Measurements from ENCODE around the gene RNF111.

The RNF111 gene

DNA sequence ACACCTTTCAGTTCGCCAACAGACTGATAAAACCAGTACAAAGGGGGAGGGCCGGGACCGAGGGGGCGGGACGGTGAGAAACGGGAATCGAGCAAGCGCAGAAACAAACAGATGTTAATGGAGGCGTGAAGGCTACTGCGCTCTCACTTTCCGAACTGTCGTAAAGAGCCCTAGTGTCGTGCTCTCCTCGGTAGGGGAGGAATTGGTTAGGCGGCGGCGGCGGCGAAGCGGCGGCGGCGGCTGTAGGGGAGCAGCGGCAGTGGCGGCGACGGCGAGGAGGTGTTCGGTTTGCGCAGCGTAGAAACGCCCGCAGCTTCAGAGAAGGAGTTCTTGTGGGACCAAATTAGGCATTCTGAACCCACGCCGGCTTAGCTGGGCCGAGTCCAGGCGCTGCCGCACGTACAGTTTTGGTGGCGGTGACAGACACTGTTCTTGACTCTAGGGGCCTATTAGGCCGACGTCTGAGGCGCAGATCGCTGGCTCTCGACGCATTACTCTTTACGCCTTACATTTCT is at the start of gene RNF111:
Gene RNF111 (plus strand): TSS at position 173 of the 515 bp plus-strand sequence. CDS start 43,160 bp downstream, outside the sequence.
- no peak for TF ChIP-seq CTCF (conservative IDR thresholded peaks at IDR 0.05; ENCODE audit: low read length)
- DNase-seq (ENCODE audit: low read depth), result peak; percentile 98
- peak within 1 kb of the TSS; percentile 95 for H3K4me3 ChIP-seq (ENCODE audit: low read length)

- DNase-seq (ENCODE audit: low read depth), result no peak
- no peak for TF ChIP-seq CTCF (conservative IDR thresholded peaks at IDR 0.05; ENCODE audit: low read length)
- H3K4me3 ChIP-seq (ENCODE audit: low read length), result no peak overlapping the region
Measured at GRCh38 chr15:58947179-58947578, 40.3 kb upstream of the RNF111 start.

DNA sequence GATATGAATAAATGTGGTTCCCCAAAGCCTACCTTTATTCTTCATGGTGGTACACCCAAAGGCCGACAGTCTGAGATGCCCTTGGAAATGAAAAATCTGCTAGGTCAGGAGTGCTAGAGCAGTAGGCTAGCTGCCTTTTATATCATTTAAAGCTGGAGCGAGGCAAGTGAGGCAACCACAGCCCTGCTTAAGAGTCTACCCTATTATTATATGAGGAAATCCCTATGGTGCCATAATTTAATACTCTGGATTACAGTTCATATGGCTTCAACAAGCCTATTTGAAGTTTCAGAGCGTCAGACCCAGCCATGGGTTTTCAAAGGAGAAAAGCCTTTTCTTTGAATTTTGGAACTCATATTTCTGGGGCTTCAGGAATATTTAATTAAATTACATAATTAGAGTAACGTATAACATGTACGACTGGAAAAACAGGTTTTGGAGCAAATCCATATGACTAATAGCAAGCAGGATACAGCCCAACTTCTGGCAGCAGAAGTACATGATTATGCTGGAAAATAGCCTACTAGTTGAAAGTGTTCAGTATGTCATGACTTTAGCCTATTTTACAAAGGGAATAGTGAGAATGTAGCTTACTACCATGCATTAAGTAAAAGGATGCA is 36.0 kb upstream of the RNF111 start:
- TF ChIP-seq CTCF (conservative IDR thresholded peaks at IDR 0.05; ENCODE audit: low read length), result no peak
- peak; percentile 79 for DNase-seq (ENCODE audit: low read depth)
- no peak overlapping the region for H3K4me3 ChIP-seq (ENCODE audit: low read length)

DNA sequence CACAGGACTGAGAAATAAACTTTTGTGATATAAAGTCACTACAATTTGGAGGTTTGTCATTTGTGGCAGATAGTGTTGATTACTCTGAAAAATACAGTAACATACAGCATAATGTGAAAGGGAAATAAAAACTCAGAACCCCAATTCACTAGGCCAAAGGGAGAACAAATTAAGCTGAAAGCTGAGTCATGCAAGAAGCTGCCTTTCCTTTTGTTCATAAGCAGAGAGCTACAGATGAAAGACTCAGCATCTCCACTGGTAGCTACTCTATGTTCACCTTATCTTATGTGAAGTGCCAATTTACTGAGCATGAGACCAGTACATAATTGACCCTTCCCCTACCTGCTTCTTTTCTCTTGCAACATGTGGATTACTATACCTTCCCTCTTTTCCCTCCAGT is 34.7 kb upstream of the RNF111 start:
- no peak for TF ChIP-seq CTCF (conservative IDR thresholded peaks at IDR 0.05; ENCODE audit: low read length)
- peak; percentile 17 for DNase-seq (ENCODE audit: low read depth)
- no peak overlapping the region for H3K4me3 ChIP-seq (ENCODE audit: low read length)

- no peak overlapping the region for H3K4me3 ChIP-seq (ENCODE audit: low read length)
- peak; percentile 88 for TF ChIP-seq CTCF (conservative IDR thresholded peaks at IDR 0.05; ENCODE audit: low read length)
- peak; percentile 53 for DNase-seq (ENCODE audit: low read depth)
Measured at GRCh38 chr15:58957101-58957973, 30.1 kb upstream of the RNF111 start.

DNA sequence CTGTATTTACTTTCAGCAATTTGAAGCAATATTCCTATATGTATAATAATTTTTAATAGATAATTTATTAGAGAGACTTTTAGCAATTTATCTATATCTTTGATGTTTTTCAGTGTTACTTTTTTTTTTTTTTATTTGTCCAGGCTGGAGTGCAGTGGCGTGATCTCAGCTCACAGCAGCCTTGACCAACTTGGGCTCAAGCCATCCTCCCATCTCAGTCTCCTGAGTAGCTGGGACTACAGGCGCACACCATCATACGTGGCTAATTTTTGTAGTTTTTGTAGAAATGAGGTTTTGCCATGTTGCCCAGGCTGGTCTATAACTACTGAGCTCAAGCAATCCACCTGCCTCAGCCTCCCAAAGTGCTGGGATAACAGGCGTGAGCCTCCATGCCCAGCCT is 28.7 kb upstream of the RNF111 start:
- DNase-seq (ENCODE audit: low read depth), result no peak
- TF ChIP-seq CTCF (conservative IDR thresholded peaks at IDR 0.05; ENCODE audit: low read length), result no peak
- H3K4me3 ChIP-seq (ENCODE audit: low read length), result no peak overlapping the region
